A549 (cell line): Measurements from ENCODE around the gene LSM7. TPM values are rescaled to one million over a fixed set of nuclear protein-coding genes. Genes with fewer than 3 reads are reported as not detected.

Experiments used
- ATAC-seq, 2 experiments: fragments of 200-7000 bp in 1 of 2; fragments of >200 bp in 1 of 2; cut with Nextera tagmentation in 1 of 2; cut with Tn5 transposase in 1 of 2; 3 replicates each; pipeline versions ENCODE4 v1.8.0 to v1.9.1; 2018 to 2020; ENCODE audit warnings: mild to moderate bottlenecking in 1 of 2, moderate library complexity in 1 of 2
- CTCF ChIA-PET: fragments of 300-600 bp; sonication (Branson Sonifier 250); formaldehyde crosslinking; extraction: SDS; loops from one replicate; lab custom pipeline; 2021; ENCODE audit warnings: antibody characterized with exemption, inconsistent platforms; lab: Yijun Ruan, JAX
- POLR2A ChIA-PET: fragments of 350-600 bp; formaldehyde crosslinking; extraction: SDS; loops from one replicate; lab custom pipeline; 2021; ENCODE audit warnings: antibody characterized with exemption, inconsistent platforms; lab: Yijun Ruan, JAX
- DNase-seq, 2 experiments: peaks; one replicate each; pipeline versions ENCODE4 v3.0.0 to v3.0.0-alpha.2; 2011 to 2016; ENCODE audit warnings: low read depth in 1 of 2, low spot score in 1 of 2
- FAIRE-seq: peaks from 2 replicates; lab custom pipeline; 2011; peaks lifted over from hg19 to GRCh38; lab: Jason Lieb, UNC
- H3K27ac ChIP-seq, 2 experiments: fragments of >200 bp; sonication (Bioruptor Twin); formaldehyde crosslinking; 3 replicates each; pipeline ENCODE4 v1.5.1; 2016 to 2017
- H3K4me1 ChIP-seq: fragments of >200 bp; sonication (Bioruptor Twin); formaldehyde crosslinking; 3 replicates; pipeline ENCODE4 v1.6.1; 2016
- H3K4me2 ChIP-seq: fragments of >200 bp; sonication (Bioruptor Twin); formaldehyde crosslinking; 3 replicates; pipeline ENCODE4 v1.6.1; 2016
- H3K4me3 ChIP-seq: fragments of >200 bp; sonication (Bioruptor Twin); formaldehyde crosslinking; 3 replicates; pipeline ENCODE4 v1.5.1; 2016
- H3K9me3 ChIP-seq: fragments of >200 bp; sonication (Bioruptor Twin); formaldehyde crosslinking; 3 replicates; pipeline ENCODE4 v1.6.1; 2016
- BCL3 ChIP-seq: fragments of >200 bp; sonication (Bioruptor Twin); formaldehyde crosslinking; IDR thresholded peaks from 3 replicates; pipeline ENCODE4 v1.6.1; 2016
- CBX8 ChIP-seq: fragments of 200-600 bp; sonication (generic); IDR thresholded peaks from 2 replicates; pipeline ENCODE4 v1.6.1; 2016
- CHD2 ChIP-seq: fragments of 150-350 bp; IDR thresholded peaks from 2 replicates; pipeline ENCODE4 v1.6.1; 2014; ENCODE audit warnings: low read length; ENCODE audit not compliant: partially characterized antibody
- CHD4 ChIP-seq: fragments of 200-600 bp; sonication (generic); IDR thresholded peaks from 2 replicates; pipeline ENCODE4 v1.6.1; 2016; ENCODE audit warnings: antibody characterized with exemption, mild to moderate bottlenecking, borderline replicate concordance
- CTCF ChIP-seq: fragments of >200 bp; sonication (Bioruptor Twin); formaldehyde crosslinking; IDR thresholded peaks from 3 replicates; pipeline ENCODE4 v1.5.1; 2016
- EHMT2 ChIP-seq: fragments of 200-600 bp; sonication (generic); IDR thresholded peaks from 2 replicates; pipeline ENCODE4 v1.6.1; 2016; ENCODE audit warnings: antibody characterized with exemption, low read depth, mild to moderate bottlenecking, moderate library complexity
- HOXB13 ChIP-seq: fragments of 250-450 bp; sonication (Bioruptor Pico); IDR thresholded peaks from 2 replicates; pipeline ENCODE4 v1.5.0; 2020; ENCODE audit warnings: low read depth, mild to moderate bottlenecking, moderate library complexity
- HOXB5 ChIP-seq: fragments of 250-450 bp; sonication (Bioruptor Pico); IDR thresholded peaks from 2 replicates; pipeline ENCODE4 v1.5.0; 2020; ENCODE audit warnings: mild to moderate bottlenecking, moderate library complexity
- JUN ChIP-seq, 2 experiments: fragments of >200 bp; sonication (Bioruptor Twin); formaldehyde crosslinking; IDR thresholded peaks; 2 replicates in 1 of 2; 3 replicates in 1 of 2; pipeline ENCODE4 v1.6.1; 2016 to 2017
- KDM5A ChIP-seq: fragments of 200-600 bp; sonication (generic); IDR thresholded peaks from 2 replicates; pipeline ENCODE4 v1.6.1; 2016; ENCODE audit warnings: antibody characterized with exemption, mild to moderate bottlenecking
- MYC ChIP-seq: IDR thresholded peaks from 2 replicates; pipeline ENCODE4 v1.6.1; 2012; ENCODE audit warnings: mild to moderate bottlenecking, inconsistent platforms, low read length, improper control_type of control experiment, borderline replicate concordance
- POLR2A ChIP-seq: IDR thresholded peaks from 2 replicates; pipeline ENCODE4 v1.6.1; 2012; ENCODE audit warnings: mild to moderate bottlenecking, low read length
- RNF2 ChIP-seq: fragments of 200-600 bp; sonication (generic); IDR thresholded peaks from 2 replicates; pipeline ENCODE4 v1.6.1; 2016; ENCODE audit warnings: low read depth, mild to moderate bottlenecking, antibody characterized with exemption, moderate library complexity, borderline replicate concordance
- SMC3 ChIP-seq: fragments of >200 bp; sonication (Bioruptor Twin); formaldehyde crosslinking; IDR thresholded peaks from 3 replicates; pipeline ENCODE4 v1.6.1; 2018; ENCODE audit warnings: inconsistent platforms
- TFCP2L1 ChIP-seq: fragments of 250-450 bp; sonication (Bioruptor Pico); IDR thresholded peaks from 2 replicates; pipeline ENCODE4 v1.5.0; 2021; ENCODE audit warnings: mild to moderate bottlenecking
- TP53 ChIP-seq: fragments of 250-450 bp; sonication (Bioruptor Pico); IDR thresholded peaks from 2 replicates; pipeline ENCODE4 v1.5.0; 2021; ENCODE audit warnings: mild to moderate bottlenecking, moderate library complexity
- ZNF302 ChIP-seq: fragments of 250-450 bp; sonication (Bioruptor Pico); IDR thresholded peaks from 2 replicates; pipeline ENCODE4 v1.9.0; 2021; ENCODE audit warnings: inconsistent platforms, mild to moderate bottlenecking, moderate library complexity
- ZSCAN20 ChIP-seq: fragments of 250-450 bp; sonication (Bioruptor Pico); IDR thresholded peaks from 2 replicates; pipeline ENCODE4 v1.8.0; 2022; ENCODE audit warnings: mild to moderate bottlenecking, moderate library complexity
- WGBS: methylation state at CpG from one replicate; pipeline ENCODE4 v1.1.6; 2017; ENCODE audit errors: missing lambda C conversion rate; 5-methylcytosine and 5-hydroxymethylcytosine counted together
- polyA plus RNA-seq, 4 experiments: library from polyadenylated mRNA; depleted of rRNA in 3 of 4; stranded (reverse); fragments of >200 nt; fragmentation: RNase III in 1 of 4; extraction: RNeasy Plus Mini Kit Qiagen cat#74134 plus additional on column Dnase treatment in 1 of 4; gene quantifications; 2 replicates in 3 of 4; 3 replicates in 1 of 4; pipeline ENCODE4 v1.2.3, GENCODE V29; 2011 to 2017
- TF ChIP-seq, protein P1 (sequence below): fragments of 150-350 bp; IDR thresholded peaks from 2 replicates; pipeline ENCODE4 v1.6.1; 2014; ENCODE audit warnings: low read depth, mild to moderate bottlenecking, low read length
- TF ChIP-seq, protein P2 (sequence below): fragments of 450-650 bp; IDR thresholded peaks from 2 replicates; pipeline ENCODE4 v1.6.1; 2014; ENCODE audit warnings: antibody characterized with exemption

LSM7 gene
- polyA plus RNA-seq, 2 of the 4 experiments (the other 2 are of a cell fraction): 140 to 144 TPM

- Histone ChIP-seq H3K9me3 (no peaks in the 10 kb centered on the region), H3K4me2 (no peak overlapping the region), H3K4me3 (no peak overlapping the region), H3K4me1 (peaks cover 5% of the 10 kb centered on the region), H3K27ac (no peak overlapping the region)
- FAIRE-seq (no peak), ATAC-seq (no peak), DNase-seq (no peak)
- 100% methylated on average over 3 of the region's 3 CpGs for WGBS
- TF ChIP-seq EHMT2: no peak
- TF ChIP-seq, protein P1, sequence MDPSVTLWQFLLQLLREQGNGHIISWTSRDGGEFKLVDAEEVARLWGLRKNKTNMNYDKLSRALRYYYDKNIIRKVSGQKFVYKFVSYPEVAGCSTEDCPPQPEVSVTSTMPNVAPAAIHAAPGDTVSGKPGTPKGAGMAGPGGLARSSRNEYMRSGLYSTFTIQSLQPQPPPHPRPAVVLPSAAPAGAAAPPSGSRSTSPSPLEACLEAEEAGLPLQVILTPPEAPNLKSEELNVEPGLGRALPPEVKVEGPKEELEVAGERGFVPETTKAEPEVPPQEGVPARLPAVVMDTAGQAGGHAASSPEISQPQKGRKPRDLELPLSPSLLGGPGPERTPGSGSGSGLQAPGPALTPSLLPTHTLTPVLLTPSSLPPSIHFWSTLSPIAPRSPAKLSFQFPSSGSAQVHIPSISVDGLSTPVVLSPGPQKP: no peak
- no peak for TF ChIP-seq HOXB5
- no peak for TF ChIP-seq HOXB13
- no peak for TF ChIP-seq CTCF
- TF ChIP-seq CBX8: no peak
- no peak for TF ChIP-seq TP53 (CRISPR knock-in tag)
- TF ChIP-seq, protein P2, sequence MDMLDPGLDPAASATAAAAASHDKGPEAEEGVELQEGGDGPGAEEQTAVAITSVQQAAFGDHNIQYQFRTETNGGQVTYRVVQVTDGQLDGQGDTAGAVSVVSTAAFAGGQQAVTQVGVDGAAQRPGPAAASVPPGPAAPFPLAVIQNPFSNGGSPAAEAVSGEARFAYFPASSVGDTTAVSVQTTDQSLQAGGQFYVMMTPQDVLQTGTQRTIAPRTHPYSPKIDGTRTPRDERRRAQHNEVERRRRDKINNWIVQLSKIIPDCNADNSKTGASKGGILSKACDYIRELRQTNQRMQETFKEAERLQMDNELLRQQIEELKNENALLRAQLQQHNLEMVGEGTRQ: no peak
- no peak for TF ChIP-seq BCL3
- TF ChIP-seq TFCP2L1 (CRISPR knock-in tag): no peak
- TF ChIP-seq ZSCAN20 (CRISPR knock-in tag): no peak
- no peak for TF ChIP-seq CHD2
- no peak for TF ChIP-seq SMC3
- TF ChIP-seq POLR2A: no peak
- TF ChIP-seq JUN (IDR thresholded peaks at IDR 0.05): no peak
- TF ChIP-seq MYC: no peak
- TF ChIP-seq ZNF302 (CRISPR knock-in tag): no peak
- TF ChIP-seq CHD4: no peak
- no peak for TF ChIP-seq KDM5A
- TF ChIP-seq RNF2: no peak
- ChIA-PET POLR2A (no interaction called here), CTCF (no interaction called here)
Observed at GRCh38 chr19:2335848-2336247, 7.5 kb upstream of the LSM7 start.

GRCh38 chr19:2334986-2335846, 6.8 kb upstream of the LSM7 start:
- Histone ChIP-seq H3K4me1 (peaks cover 11% of the 10 kb centered on the region), H3K9me3 (no peaks in the 10 kb centered on the region), H3K27ac (no peak overlapping the region), H3K4me2 (no peak overlapping the region), H3K4me3 (no peak overlapping the region)
- WGBS: 90% methylated on average over 20 of the region's 26 CpGs
- ATAC-seq: no peak
- POLR2A ChIA-PET: no interaction called here
- no peak for TF ChIP-seq TFCP2L1 (CRISPR knock-in tag)
- FAIRE-seq: no peak
- CTCF ChIA-PET: no interaction called here
- no peak for DNase-seq
